ENCODE measurements around the gene CCDC57. TPM values are rescaled to one million over a fixed set of nuclear protein-coding genes. Genes with fewer than 3 reads are reported as not detected.

Gene CCDC57
- polyA plus RNA-seq, 1 donor from 2014 or later, result 70.9 TPM

- no peaks in the 10 kb centered on the region for H3K9me3 ChIP-seq (ENCODE audit: low read length)
- H3K4me3 ChIP-seq (ENCODE audit: low read length), result no peak overlapping the region
- H3K4me2 ChIP-seq (ENCODE audit: low read length), result no peak overlapping the region
- H2AFZ ChIP-seq (ENCODE audit: low read depth, low read length), result no peak overlapping the region
- H4K20me1 ChIP-seq (ENCODE audit: insufficient read depth), result no peaks in the 10 kb centered on the region
- no peaks in the 10 kb centered on the region for H3K36me3 ChIP-seq (ENCODE audit: insufficient read depth, low read length)
- H3K27ac ChIP-seq (ENCODE audit: low read length), result no peak overlapping the region
- no peak for TF ChIP-seq MXI1 (conservative IDR thresholded peaks at IDR 0.05; ENCODE audit: poor library complexity, severe bottlenecking)
- no peak for TF ChIP-seq RAD21 (conservative IDR thresholded peaks at IDR 0.05)
- no peak for TF ChIP-seq SMC3 (conservative IDR thresholded peaks at IDR 0.05; ENCODE audit: poor library complexity)
- TF ChIP-seq REST (IDR thresholded peaks at IDR 0.05; ENCODE audit: borderline replicate concordance), result no peak
- no peak for TF ChIP-seq EZH2 (IDR thresholded peaks at IDR 0.05; ENCODE audit: borderline replicate concordance, insufficient read depth, low read length, poor library complexity, severe bottlenecking)
- no peak for TF ChIP-seq TAF1 (IDR thresholded peaks at IDR 0.05; ENCODE audit: low read depth)
- no peak for TF ChIP-seq EP300 (conservative IDR thresholded peaks at IDR 0.05; ENCODE audit: poor library complexity, severe bottlenecking)
- H3K79me2 ChIP-seq (replicated peaks; ENCODE audit: insufficient read depth, low read length), result peaks cover 16% of the 10 kb centered on the region
- H3K9ac ChIP-seq (ENCODE audit: low read length), result no peak overlapping the region
- H3F3A ChIP-seq (ENCODE audit: insufficient read depth, low read length, poor library complexity, severe bottlenecking), result no peaks in the 10 kb centered on the region
- no peaks in the 10 kb centered on the region for H3K9me2 ChIP-seq (ENCODE audit: insufficient read depth, low read length)
- H3K27me3 ChIP-seq (ENCODE audit: insufficient read depth, low read depth, low read length), result no peaks in the 10 kb centered on the region
Observed at GRCh38 chr17:82100502-82101298, 111.9 kb downstream of the CCDC57 start.

GRCh38 chr17:82098939-82099763 is 113.5 kb downstream of the CCDC57 start:
- Histone ChIP-seq H3F3A (ENCODE audit: insufficient read depth, low read length, poor library complexity, severe bottlenecking) (no peaks in the 10 kb centered on the region), H3K4me3 (ENCODE audit: low read length) (peak overlapping the region; percentile 79), H4K20me1 (ENCODE audit: insufficient read depth) (no peaks in the 10 kb centered on the region), H3K79me2 (replicated peaks; ENCODE audit: insufficient read depth, low read length) (peaks cover 24% of the 10 kb centered on the region), H3K27ac (ENCODE audit: low read length) (peak overlapping the region; percentile 55), H3K9ac (ENCODE audit: low read length) (peak overlapping the region; percentile 65), H2AFZ (ENCODE audit: low read depth, low read length) (peak overlapping the region; percentile 27), H3K4me2 (ENCODE audit: low read length) (peak overlapping the region; percentile 14), H3K27me3 (ENCODE audit: insufficient read depth, low read depth, low read length) (no peaks in the 10 kb centered on the region), H3K9me3 (ENCODE audit: low read length) (no peaks in the 10 kb centered on the region), H3K36me3 (ENCODE audit: insufficient read depth, low read length) (no peaks in the 10 kb centered on the region), H3K9me2 (ENCODE audit: insufficient read depth, low read length) (no peaks in the 10 kb centered on the region)
- TF ChIP-seq RAD21 (conservative IDR thresholded peaks at IDR 0.05), result no peak
- TF ChIP-seq EP300 (conservative IDR thresholded peaks at IDR 0.05; ENCODE audit: poor library complexity, severe bottlenecking), result no peak
- no peak for TF ChIP-seq MXI1 (conservative IDR thresholded peaks at IDR 0.05; ENCODE audit: poor library complexity, severe bottlenecking)

Measured in neural cell (in vitro differentiated cells).